HEK293 (cell line): Measurements from ENCODE around the gene ZDHHC13.

ENCODE experiments used
- CTCF ChIP-seq: fragments of 450-650 bp; formaldehyde crosslinking; IDR thresholded peaks from 2 replicates; pipeline ENCODE4 v1.5.1; 2016; ENCODE audit warnings: missing biosample characterization, missing genetic modification characterization
- GLI4 ChIP-seq: fragments of 450-650 bp; formaldehyde crosslinking; IDR thresholded peaks from 2 replicates; pipeline ENCODE4 v1.5.1; 2016; ENCODE audit warnings: missing biosample characterization, missing genetic modification characterization
- YY2 ChIP-seq: fragments of 450-650 bp; formaldehyde crosslinking; IDR thresholded peaks from 2 replicates; pipeline ENCODE4 v1.5.1; 2016; ENCODE audit warnings: missing biosample characterization, missing genetic modification characterization
- ZFP3 ChIP-seq: fragments of 450-650 bp; formaldehyde crosslinking; IDR thresholded peaks from 2 replicates; pipeline ENCODE4 v1.5.1; 2016; ENCODE audit warnings: low read depth, missing biosample characterization, missing genetic modification characterization
- ZNF18 ChIP-seq: fragments of 450-650 bp; formaldehyde crosslinking; IDR thresholded peaks from 2 replicates; pipeline ENCODE4 v1.5.1; 2016; ENCODE audit warnings: missing biosample characterization, missing genetic modification characterization
- ZNF239 ChIP-seq: fragments of 450-650 bp; formaldehyde crosslinking; IDR thresholded peaks from 2 replicates; pipeline ENCODE4 v1.5.1; 2016; ENCODE audit warnings: missing biosample characterization, missing genetic modification characterization
- ZNF274 ChIP-seq, 2 experiments: fragments of 200-500 bp in 1 of 2; fragments of 450-650 bp in 1 of 2; sonication (Bioruptor generic) in 1 of 2; formaldehyde crosslinking in 1 of 2; IDR thresholded peaks; 2 replicates each; pipeline versions ENCODE4 v1.5.1 to v1.6.1; 2014 to 2016; ENCODE audit warnings: borderline replicate concordance in 1 of 2, inconsistent platforms in 1 of 2, low read length in 1 of 2, missing biosample characterization in 1 of 2, missing genetic modification characterization in 1 of 2
- ZNF37A ChIP-seq: fragments of 450-650 bp; IDR thresholded peaks from 2 replicates; pipeline ENCODE4 v1.5.1; 2018; ENCODE audit warnings: missing biosample characterization, missing genetic modification characterization
- ZNF416 ChIP-seq: fragments of 450-650 bp; formaldehyde crosslinking; IDR thresholded peaks from 2 replicates; pipeline ENCODE4 v1.5.1; 2016; ENCODE audit warnings: missing biosample characterization, missing genetic modification characterization
- ZNF571 ChIP-seq: fragments of 450-650 bp; formaldehyde crosslinking; IDR thresholded peaks from 2 replicates; pipeline ENCODE4 v1.5.0; 2017; ENCODE audit warnings: missing biosample characterization, missing genetic modification characterization
- ZNF776 ChIP-seq: fragments of 450-650 bp; formaldehyde crosslinking; IDR thresholded peaks from 2 replicates; pipeline ENCODE4 v1.5.0; 2017; ENCODE audit warnings: missing biosample characterization, missing genetic modification characterization, borderline replicate concordance
- ZSCAN18 ChIP-seq: fragments of 450-650 bp; formaldehyde crosslinking; IDR thresholded peaks from 2 replicates; pipeline ENCODE4 v1.5.1; 2016; ENCODE audit warnings: missing biosample characterization, missing genetic modification characterization

- no peak for TF ChIP-seq CTCF
- no peak for TF ChIP-seq ZNF274 (IDR thresholded peaks at IDR 0.05; ENCODE audit: low read length)
- no peak for TF ChIP-seq ZNF274 (tag by site-specific recombination; IDR thresholded peaks at IDR 0.05; ENCODE audit: borderline replicate concordance)
- no peak for TF ChIP-seq ZNF416 (tag by site-specific recombination)
- TF ChIP-seq ZNF239 (tag by site-specific recombination) = no peak
- TF ChIP-seq ZNF18 (tag by site-specific recombination) = no peak
- no peak for TF ChIP-seq ZNF571 (tag by site-specific recombination)
- no peak for TF ChIP-seq ZNF37A
- TF ChIP-seq ZSCAN18 (tag by site-specific recombination) = no peak
- no peak for TF ChIP-seq ZFP3 (tag by site-specific recombination)
- no peak for TF ChIP-seq GLI4
- TF ChIP-seq YY2 = no peak
- no peak for TF ChIP-seq ZNF776 (tag by site-specific recombination)
Measured at GRCh38 chr11:19122960-19123615, 6.1 kb downstream of the ZDHHC13 start.
